Esophagus muscularis mucosa (tissue), 3 donors: ENCODE results near the gene MX1.

Experiments
- POLR2A ChIP-seq: fragments of 450-650 bp; IDR thresholded peaks from one replicate; pipeline ENCODE4 v1.6.1; 2017; ENCODE audit warnings: antibody characterized with exemption, moderate library complexity, mild to moderate bottlenecking, low read depth
- TF ChIP-seq, protein P1 (sequence below), 3 experiments: fragments of 200-600 bp in 2 of 3; fragments of 450-650 bp in 1 of 3; sonication (generic) in 2 of 3; IDR thresholded peaks; one replicate each; pipeline ENCODE4 v1.5.1; 2017 to 2019; ENCODE audit warnings: antibody characterized with exemption in 3 of 3, mild to moderate bottlenecking in 2 of 3, moderate library complexity in 1 of 3

DNA sequence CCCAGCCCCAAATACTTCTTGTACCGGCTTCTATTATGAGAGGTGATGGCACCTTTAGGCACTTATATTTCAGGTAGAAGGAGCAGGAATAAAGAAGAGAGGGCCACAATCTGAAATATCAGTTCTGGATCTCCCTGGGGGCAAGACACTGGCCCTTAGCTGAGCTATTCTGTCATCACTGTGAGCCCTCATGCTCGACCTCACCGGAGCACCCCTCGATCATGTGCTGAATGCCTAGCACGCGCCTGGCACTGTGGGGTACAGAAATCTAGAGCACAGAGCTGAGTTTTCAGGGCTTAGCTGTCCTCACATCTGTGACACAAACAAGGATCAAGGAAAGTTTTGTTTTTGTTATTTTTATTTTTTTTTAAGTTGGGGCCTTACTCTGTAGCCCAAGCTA, 7.6 kb upstream of the MX1 start:
- no peak for TF ChIP-seq POLR2A
- TF ChIP-seq, protein P1, sequence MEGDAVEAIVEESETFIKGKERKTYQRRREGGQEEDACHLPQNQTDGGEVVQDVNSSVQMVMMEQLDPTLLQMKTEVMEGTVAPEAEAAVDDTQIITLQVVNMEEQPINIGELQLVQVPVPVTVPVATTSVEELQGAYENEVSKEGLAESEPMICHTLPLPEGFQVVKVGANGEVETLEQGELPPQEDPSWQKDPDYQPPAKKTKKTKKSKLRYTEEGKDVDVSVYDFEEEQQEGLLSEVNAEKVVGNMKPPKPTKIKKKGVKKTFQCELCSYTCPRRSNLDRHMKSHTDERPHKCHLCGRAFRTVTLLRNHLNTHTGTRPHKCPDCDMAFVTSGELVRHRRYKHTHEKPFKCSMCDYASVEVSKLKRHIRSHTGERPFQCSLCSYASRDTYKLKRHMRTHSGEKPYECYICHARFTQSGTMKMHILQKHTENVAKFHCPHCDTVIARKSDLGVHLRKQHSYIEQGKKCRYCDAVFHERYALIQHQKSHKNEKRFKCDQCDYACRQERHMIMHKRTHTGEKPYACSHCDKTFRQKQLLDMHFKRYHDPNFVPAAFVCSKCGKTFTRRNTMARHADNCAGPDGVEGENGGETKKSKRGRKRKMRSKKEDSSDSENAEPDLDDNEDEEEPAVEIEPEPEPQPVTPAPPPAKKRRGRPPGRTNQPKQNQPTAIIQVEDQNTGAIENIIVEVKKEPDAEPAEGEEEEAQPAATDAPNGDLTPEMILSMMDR (IDR thresholded peaks at IDR 0.05), result no peak
